ENCODE results near the gene RNF225. TPM values are rescaled to one million over a fixed set of nuclear protein-coding genes. Genes with fewer than 3 reads are reported as not detected.

The RNF225 gene
- total and polyA plus RNA-seq, 2 of the 13 experiments (the other 11 are each of a cell fraction or from before 2014, with no cell fraction given): not detected

GRCh38 chr19:58380662-58381459 lies 14.6 kb upstream of the RNF225 start, which contains the start of gene ZNF837 (continued):
- TF ChIP-seq TRIM22 (IDR thresholded peaks at IDR 0.05): no peak
- TF ChIP-seq ZNF576 (CRISPR knock-in tag; IDR thresholded peaks at IDR 0.05): peak; percentile 79; the same call in 1 of the 2 replicates
- peak; percentile 90; the same call in 1 of the 2 replicates for TF ChIP-seq ZNF563 (CRISPR knock-in tag; IDR thresholded peaks at IDR 0.05)
- no peak for TF ChIP-seq DPF2 (CRISPR knock-in tag; IDR thresholded peaks at IDR 0.05; ENCODE audit: borderline replicate concordance, low read depth)
- peak; percentile 44; the same call in 1 of the 2 replicates for TF ChIP-seq PPARG (CRISPR knock-in tag; conservative IDR thresholded peaks at IDR 0.05)
- TF ChIP-seq ZNF614 (CRISPR knock-in tag; IDR thresholded peaks at IDR 0.05; ENCODE audit: borderline replicate concordance): peak; percentile 90; the same call in 1 of the 2 replicates
- peak; percentile 96 for TF ChIP-seq KAT8 (CRISPR knock-in tag; IDR thresholded peaks at IDR 0.05)
- no peak for TF ChIP-seq ZNF484 (CRISPR knock-in tag; IDR thresholded peaks at IDR 0.05; ENCODE audit: borderline replicate concordance, low read depth)
- TF ChIP-seq DNMT3B (CRISPR knock-in tag; conservative IDR thresholded peaks at IDR 0.05): no peak
- TF ChIP-seq SP1 (IDR thresholded peaks at IDR 0.05): no peak
- peak; percentile 76 for TF ChIP-seq SP1 (CRISPR knock-in tag; IDR thresholded peaks at IDR 0.05)
- TF ChIP-seq NR3C1 (CRISPR knock-in tag; IDR thresholded peaks at IDR 0.05): no peak
- TF ChIP-seq ZBTB46 (CRISPR knock-in tag; IDR thresholded peaks at IDR 0.05; ENCODE audit: borderline replicate concordance): no peak
- peak; percentile 56 for TF ChIP-seq GATAD2A (CRISPR knock-in tag; IDR thresholded peaks at IDR 0.05)
- TF ChIP-seq NFYB (CRISPR knock-in tag; IDR thresholded peaks at IDR 0.05): peak; percentile 93
- 0 out of 2 replicates have a peak, but pooled peaks have one; percentile 40 for TF ChIP-seq SNAPC4 (CRISPR knock-in tag; IDR thresholded peaks at IDR 0.05)
- TF ChIP-seq RFX1 (IDR thresholded peaks at IDR 0.05): peak; percentile 96
- TF ChIP-seq ZSCAN25 (CRISPR knock-in tag; IDR thresholded peaks at IDR 0.05): peak; percentile 82
- peak; percentile 82; the same call in 1 of the 2 replicates for TF ChIP-seq MAF1 (CRISPR knock-in tag; IDR thresholded peaks at IDR 0.05; ENCODE audit: borderline replicate concordance)
- 0 out of 2 replicates have a peak, but pooled peaks have one; percentile 37 for TF ChIP-seq ZNF326 (CRISPR knock-in tag; IDR thresholded peaks at IDR 0.05; ENCODE audit: borderline replicate concordance)
- no peak for TF ChIP-seq NFIB (CRISPR knock-in tag; IDR thresholded peaks at IDR 0.05; ENCODE audit: borderline replicate concordance)
